ENCODE results near the gene SLC6A9.
A peak's percentile ranks its signal among the peaks of the same experiment; 100 is the strongest.

Gene SLC6A9

GRCh38 chr1:43980255-43981134, 50.8 kb downstream of the SLC6A9 start:
- ChIA-PET POLR2A (interaction anchor here (0.9 to 1.2 kb wide), 2 partner anchors 10 to 68 kb away, joined by 3 to 5 read pairs; no protein-coding TSS in a partner anchor), CTCF (interaction anchor here (1.3 kb wide), 1 partner anchor 217 kb away, joined by 6 read pairs; no protein-coding TSS in a partner anchor)
- H3K4me3 ChIP-seq (ENCODE audit: low read depth, low read length), result peak overlapping the region; percentile 69
- DNase-seq (ENCODE audit: low read depth, low spot score), result no peak
- TF ChIP-seq CTCF (IDR thresholded peaks at IDR 0.05; ENCODE audit: insufficient read depth, low read length, missing control alignments), result no peak

GRCh38 chr1:43979528-43980254, 51.6 kb downstream of the SLC6A9 start:
- POLR2A ChIA-PET, result interaction anchor here (0.9 to 1.2 kb wide), 2 partner anchors 11 to 69 kb away, joined by 3 to 5 read pairs; no protein-coding TSS in a partner anchor

GRCh38 chr1:43979261-43979527, 52.1 kb downstream of the SLC6A9 start:
- POLR2A ChIA-PET, result interaction anchor here (1.2 kb wide), 1 partner anchor 69 kb away, joined by 5 read pairs; no protein-coding TSS in a partner anchor

More at GRCh38 chr1:43979528-43980254, 51.6 kb downstream of the SLC6A9 start:
- no peak for TF ChIP-seq CTCF (IDR thresholded peaks at IDR 0.05; ENCODE audit: insufficient read depth, low read length, missing control alignments)
- no peak for DNase-seq (ENCODE audit: low read depth, low spot score)
- CTCF ChIA-PET, result interaction anchor here (1.3 kb wide), 1 partner anchor 216 kb away, joined by 6 read pairs; no protein-coding TSS in a partner anchor
- H3K4me3 ChIP-seq (ENCODE audit: low read depth, low read length), result peak overlapping the region; percentile 69

GRCh38 chr1:43978551-43979260, 52.6 kb downstream of the SLC6A9 start, which contains the start of gene B4GALT2:
B4GALT2 (plus strand) TSS chr1:43979210; CDS start chr1:43981161, 1,951 bp downstream.
- POLR2A ChIA-PET, result interaction anchor here (1.2 kb wide), 1 partner anchor 9 kb away, joined by 4 read pairs; the partner anchor contains the start of gene DPH2
- peak within 1 kb of the TSS; percentile 69 for H3K4me3 ChIP-seq (ENCODE audit: low read depth, low read length)
- TF ChIP-seq CTCF (IDR thresholded peaks at IDR 0.05; ENCODE audit: insufficient read depth, low read length, missing control alignments), result no peak
- DNase-seq (ENCODE audit: low read depth, low spot score), result no peak
- CTCF ChIA-PET, result interaction anchor here (1.0 to 2.5 kb wide), 3 partner anchors 26 to 69 kb away, joined by 3 to 10 read pairs (median 4); no protein-coding TSS in a partner anchor

More at GRCh38 chr1:43979261-43979527, 52.1 kb downstream of the SLC6A9 start:
- DNase-seq (ENCODE audit: low read depth, low spot score), result no peak
- H3K4me3 ChIP-seq (ENCODE audit: low read depth, low read length), result peak overlapping the region; percentile 69
- CTCF ChIA-PET, result interaction anchor here (1.3 kb wide), 1 partner anchor 216 kb away, joined by 6 read pairs; no protein-coding TSS in a partner anchor
- TF ChIP-seq CTCF (IDR thresholded peaks at IDR 0.05; ENCODE audit: insufficient read depth, low read length, missing control alignments), result no peak

- POLR2A ChIA-PET, result interaction anchor here (1.2 kb wide), 1 partner anchor 8 kb away, joined by 4 read pairs; the partner anchor contains the start of gene DPH2
- TF ChIP-seq CTCF (IDR thresholded peaks at IDR 0.05; ENCODE audit: insufficient read depth, low read length, missing control alignments), result no peak
- CTCF ChIA-PET, result interaction anchor here (1.0 to 2.5 kb wide), 3 partner anchors 27 to 69 kb away, joined by 3 to 10 read pairs (median 4); no protein-coding TSS in a partner anchor
- no peak for DNase-seq (ENCODE audit: low read depth, low spot score)
- peak overlapping the region; percentile 69 for H3K4me3 ChIP-seq (ENCODE audit: low read depth, low read length)
Measured at GRCh38 chr1:43978264-43978550, 53.1 kb downstream of the SLC6A9 start.
